ENCODE measurements around the gene CCR9. TPM values are rescaled to one million over a fixed set of nuclear protein-coding genes. Genes with fewer than 3 reads are reported as not detected.
"Not testable (repeated sequence)": the region's sequence is repeated elsewhere in the genome, so short reads cannot be mapped to it uniquely, and the experiment has no call there.

CCR9 gene
- total RNA-seq, result not detected in 2 replicates

- intact Hi-C loops (cut with micrococcal nuclease), result no loop called here
Measured at GRCh38 chr3:45885979-45886705, at the start of gene CCR9. CCR9 (plus strand) TSS chr3:45886543; CDS start chr3:45894934, 8,391 bp downstream.

- intact Hi-C loops (cut with micrococcal nuclease), result no loop called here
Measured at GRCh38 chr3:45838466-45838865, 47.9 kb upstream of the CCR9 start.

GRCh38 chr3:45841420-45841756 is 45.0 kb upstream of the CCR9 start:
- intact Hi-C loops (cut with micrococcal nuclease), result loop anchor here (5.0 kb wide), 2 partner anchors 76 to 149 kb away; no protein-coding TSS in a partner anchor

- intact Hi-C loops (cut with micrococcal nuclease), result loop anchor here (5.0 kb wide), 2 partner anchors 75 to 150 kb away; no protein-coding TSS in a partner anchor
Measured at GRCh38 chr3:45841757-45842491, 44.4 kb upstream of the CCR9 start, which contains the start of gene LZTFL1. LZTFL1 (minus strand) TSS chr3:45842119; CDS start chr3:45841991, 128 bp downstream.

- intact Hi-C loops (cut with micrococcal nuclease), result loop anchor here (5.0 kb wide), 2 partner anchors 74 to 151 kb away; no protein-coding TSS in a partner anchor
Measured at GRCh38 chr3:45842851-45843625, 43.3 kb upstream of the CCR9 start.

GRCh38 chr3:45844616-45845015 is 41.7 kb upstream of the CCR9 start:
- intact Hi-C loops (cut with micrococcal nuclease), result loop anchor here (5.0 kb wide), 2 partner anchors 73 to 152 kb away; no protein-coding TSS in a partner anchor

- intact Hi-C loops (cut with micrococcal nuclease), result no loop called here
Measured at GRCh38 chr3:45848392-45848791, 38.0 kb upstream of the CCR9 start.

GRCh38 chr3:45852828-45853227 is 33.5 kb upstream of the CCR9 start:
- intact Hi-C loops (cut with micrococcal nuclease), result no loop called here

- intact Hi-C loops (cut with micrococcal nuclease), result not testable (repeated sequence)
Measured at GRCh38 chr3:45856323-45856722, 30.0 kb upstream of the CCR9 start.

GRCh38 chr3:45857024-45857423 is 29.3 kb upstream of the CCR9 start:
- intact Hi-C loops (cut with micrococcal nuclease), result not testable (repeated sequence)

- intact Hi-C loops (cut with micrococcal nuclease), result no loop called here
Measured at GRCh38 chr3:45858809-45859543, 27.4 kb upstream of the CCR9 start.

GRCh38 chr3:45860481-45860880 is 25.9 kb upstream of the CCR9 start:
- intact Hi-C loops (cut with micrococcal nuclease), result no loop called here

- intact Hi-C loops (cut with micrococcal nuclease), result no loop called here
Measured at GRCh38 chr3:45861043-45861719, 25.2 kb upstream of the CCR9 start.

GRCh38 chr3:45864760-45865519 is 21.4 kb upstream of the CCR9 start:
- intact Hi-C loops (cut with micrococcal nuclease), result no loop called here

- intact Hi-C loops (cut with micrococcal nuclease), result no loop called here
Measured at GRCh38 chr3:45865563-45865962, 20.8 kb upstream of the CCR9 start.

- intact Hi-C loops (cut with micrococcal nuclease), result no loop called here
Measured at GRCh38 chr3:45868213-45868612, 18.1 kb upstream of the CCR9 start.

- intact Hi-C loops (cut with micrococcal nuclease), result no loop called here
Measured at GRCh38 chr3:45868650-45869049, 17.7 kb upstream of the CCR9 start.

- intact Hi-C loops (cut with micrococcal nuclease), result loop anchor here (5.0 kb wide), 1 partner anchor 38 kb away; no protein-coding TSS in a partner anchor
Measured at GRCh38 chr3:45869638-45870037, 16.7 kb upstream of the CCR9 start.

- intact Hi-C loops (cut with micrococcal nuclease), result loop anchor here (5.0 kb wide), 1 partner anchor 37 kb away; no protein-coding TSS in a partner anchor
Measured at GRCh38 chr3:45870099-45870498, 16.2 kb upstream of the CCR9 start.

All from T-helper 2 cell treated with Interferon-gamma antibody and Interleukin-4, amounts not matched to agents 100 ng/mL and 5 ng/mL, for 36 hours (primary cell).